ENCODE measurements around the gene DDR1.
"Not testable (repeated sequence)": the region's sequence is repeated elsewhere in the genome, so short reads cannot be mapped to it uniquely, and the experiment has no call there.

The DDR1 gene

GRCh38 chr6:30854285-30855040, 29.9 kb upstream of the DDR1 start:
- DNase-seq, result no peak

- DNase-seq, result no peak
These were observed 28.8 kb upstream of the DDR1 start for GRCh38 chr6:30855429-30856075.

- no peak for DNase-seq
These were observed 27.2 kb upstream of the DDR1 start for GRCh38 chr6:30857112-30857511.

- DNase-seq, result no peak
These were observed 26.8 kb upstream of the DDR1 start for GRCh38 chr6:30857549-30857948.

GRCh38 chr6:30859726-30860125, 24.6 kb upstream of the DDR1 start:
- DNase-seq, result not testable (repeated sequence)

GRCh38 chr6:30861257-30862048, 22.9 kb upstream of the DDR1 start:
- DNase-seq, result no peak

GRCh38 chr6:30862156-30862875, 22.0 kb upstream of the DDR1 start:
- no peak for DNase-seq

GRCh38 chr6:30864325-30864724, 20.0 kb upstream of the DDR1 start:
- no peak for DNase-seq

GRCh38 chr6:30869241-30869749, 15.0 kb upstream of the DDR1 start:
- not testable (repeated sequence) for DNase-seq

- DNase-seq, result no peak
These were observed 13.8 kb upstream of the DDR1 start for GRCh38 chr6:30870546-30870945.

GRCh38 chr6:30871592-30872183, 12.6 kb upstream of the DDR1 start:
- no peak for DNase-seq

- no peak for DNase-seq
These were observed 11.1 kb upstream of the DDR1 start for GRCh38 chr6:30873137-30873640.

GRCh38 chr6:30873795-30874194, 10.5 kb upstream of the DDR1 start:
- DNase-seq, result not testable (repeated sequence)

GRCh38 chr6:30875244-30876038, 8.9 kb upstream of the DDR1 start:
- no peak for DNase-seq

GRCh38 chr6:30876039-30876730, 8.1 kb upstream of the DDR1 start:
- no peak for DNase-seq

GRCh38 chr6:30877419-30878262, 6.7 kb upstream of the DDR1 start:
- DNase-seq, result peak; percentile 64

GRCh38 chr6:30879684-30880427, 4.5 kb upstream of the DDR1 start:
- no peak for DNase-seq

GRCh38 chr6:30880698-30881252, 3.5 kb upstream of the DDR1 start:
- no peak for DNase-seq

Data from central memory CD4-positive, alpha-beta T cell (primary cell).